ENCODE measurements around the gene ITGA4. TPM values are rescaled to one million over a fixed set of nuclear protein-coding genes. Genes with fewer than 3 reads are reported as not detected.

Gene ITGA4
- total and polyA plus RNA-seq, 8 donors, result 19.9 to 26.5 (median 24.4) TPM

DNA sequence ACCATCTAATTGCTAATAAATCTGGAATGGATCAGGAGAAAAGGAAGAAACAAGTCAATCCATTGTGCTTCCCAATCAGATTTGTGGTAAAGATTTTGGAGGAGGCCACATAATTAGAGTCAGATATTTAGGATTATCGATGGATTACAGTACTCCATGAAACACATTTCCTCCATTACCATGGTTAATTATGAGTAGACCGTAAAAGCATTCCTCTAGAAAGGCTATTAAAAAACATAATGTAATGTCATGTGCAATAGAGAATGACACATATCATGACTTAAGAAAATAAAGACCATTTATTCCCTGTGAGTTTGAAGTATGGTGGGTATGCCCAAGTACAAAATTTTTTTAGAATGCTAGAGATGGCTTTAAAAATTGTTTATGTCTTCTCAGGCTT lies 96.1 kb downstream of the ITGA4 start:
- H3K4me1 ChIP-seq, result no peaks in the 10 kb centered on the region
- H3K4me3 ChIP-seq, result no peak overlapping the region
- no peak overlapping the region for H3K27ac ChIP-seq
- H3K27me3 ChIP-seq, result no peaks in the 10 kb centered on the region
- no peak for DNase-seq
- H3K36me3 ChIP-seq, result no peaks in the 10 kb centered on the region
- TF ChIP-seq, protein P1, sequence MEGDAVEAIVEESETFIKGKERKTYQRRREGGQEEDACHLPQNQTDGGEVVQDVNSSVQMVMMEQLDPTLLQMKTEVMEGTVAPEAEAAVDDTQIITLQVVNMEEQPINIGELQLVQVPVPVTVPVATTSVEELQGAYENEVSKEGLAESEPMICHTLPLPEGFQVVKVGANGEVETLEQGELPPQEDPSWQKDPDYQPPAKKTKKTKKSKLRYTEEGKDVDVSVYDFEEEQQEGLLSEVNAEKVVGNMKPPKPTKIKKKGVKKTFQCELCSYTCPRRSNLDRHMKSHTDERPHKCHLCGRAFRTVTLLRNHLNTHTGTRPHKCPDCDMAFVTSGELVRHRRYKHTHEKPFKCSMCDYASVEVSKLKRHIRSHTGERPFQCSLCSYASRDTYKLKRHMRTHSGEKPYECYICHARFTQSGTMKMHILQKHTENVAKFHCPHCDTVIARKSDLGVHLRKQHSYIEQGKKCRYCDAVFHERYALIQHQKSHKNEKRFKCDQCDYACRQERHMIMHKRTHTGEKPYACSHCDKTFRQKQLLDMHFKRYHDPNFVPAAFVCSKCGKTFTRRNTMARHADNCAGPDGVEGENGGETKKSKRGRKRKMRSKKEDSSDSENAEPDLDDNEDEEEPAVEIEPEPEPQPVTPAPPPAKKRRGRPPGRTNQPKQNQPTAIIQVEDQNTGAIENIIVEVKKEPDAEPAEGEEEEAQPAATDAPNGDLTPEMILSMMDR (IDR thresholded peaks at IDR 0.05), result no peak
- no peak for ATAC-seq
- H3K9me3 ChIP-seq, result no peaks in the 10 kb centered on the region
- intact Hi-C loops (cut with DNase I), result no loop called here

DNA sequence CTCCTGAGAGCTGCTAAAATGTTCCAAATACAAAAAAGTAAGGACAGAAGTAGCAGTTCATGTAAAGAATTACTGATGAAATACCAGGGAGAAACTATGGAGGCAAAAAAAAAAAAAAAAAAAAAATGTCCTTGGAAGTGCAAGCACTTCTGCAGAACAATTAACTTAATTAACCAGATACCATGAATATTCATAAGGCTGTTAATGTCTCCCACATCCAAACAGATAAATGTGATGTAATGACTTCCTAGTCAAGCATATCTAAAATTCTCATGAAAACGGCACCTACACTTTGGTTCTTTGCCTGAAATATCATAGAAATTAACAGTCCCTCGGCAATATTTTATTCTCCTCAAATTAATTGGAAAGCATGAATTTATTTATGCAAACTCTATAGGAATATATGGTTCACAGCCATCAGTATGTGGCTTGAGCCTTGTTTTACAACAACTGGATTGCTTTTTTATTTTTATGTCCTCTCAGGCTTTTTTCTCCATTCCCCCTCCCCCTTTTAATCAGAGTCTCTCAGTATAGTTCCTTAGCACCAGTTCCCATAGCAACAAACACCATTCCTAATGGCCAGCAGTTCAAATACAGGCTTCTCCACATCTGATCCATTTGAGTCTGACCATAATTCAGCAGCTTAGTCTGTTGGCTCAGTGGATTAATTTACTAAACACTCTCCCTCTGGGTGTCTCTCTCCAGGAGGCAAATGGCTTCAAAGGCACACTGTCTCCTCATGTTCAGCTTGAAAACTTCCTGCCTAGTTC lies 97.1 kb downstream of the ITGA4 start:
- no peaks in the 10 kb centered on the region for H3K9me3 ChIP-seq
- no peaks in the 10 kb centered on the region for H3K36me3 ChIP-seq
- no peak overlapping the region for H3K4me3 ChIP-seq
- no peaks in the 10 kb centered on the region for H3K4me1 ChIP-seq
- H3K27ac ChIP-seq, result no peak overlapping the region
- TF ChIP-seq, protein P1 (IDR thresholded peaks at IDR 0.05), result no peak
- DNase-seq (no peak), ATAC-seq (no peak)
- intact Hi-C loops (cut with DNase I), result no loop called here
- H3K27me3 ChIP-seq, result no peaks in the 10 kb centered on the region

DNA sequence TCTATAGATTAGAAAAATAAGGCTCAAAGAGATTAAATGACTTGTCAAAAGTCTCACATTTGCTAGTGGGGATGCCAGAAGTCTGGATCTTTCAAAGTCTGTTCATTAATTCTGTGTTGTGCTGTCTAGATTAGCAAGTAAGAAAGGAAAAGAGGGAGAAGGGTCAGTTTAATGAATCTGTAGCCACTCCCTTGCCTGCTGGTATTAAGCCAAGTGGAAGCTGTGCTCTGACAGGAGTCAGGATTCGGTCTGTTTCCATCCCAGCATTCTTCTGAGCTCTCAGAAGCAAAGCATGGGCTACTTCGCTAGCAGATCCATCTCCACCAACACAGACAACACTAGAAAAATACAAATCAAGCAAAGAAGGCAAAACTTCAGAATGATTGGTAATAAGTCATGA lies 101.2 kb downstream of the ITGA4 start:
- no peak for ATAC-seq

DNA sequence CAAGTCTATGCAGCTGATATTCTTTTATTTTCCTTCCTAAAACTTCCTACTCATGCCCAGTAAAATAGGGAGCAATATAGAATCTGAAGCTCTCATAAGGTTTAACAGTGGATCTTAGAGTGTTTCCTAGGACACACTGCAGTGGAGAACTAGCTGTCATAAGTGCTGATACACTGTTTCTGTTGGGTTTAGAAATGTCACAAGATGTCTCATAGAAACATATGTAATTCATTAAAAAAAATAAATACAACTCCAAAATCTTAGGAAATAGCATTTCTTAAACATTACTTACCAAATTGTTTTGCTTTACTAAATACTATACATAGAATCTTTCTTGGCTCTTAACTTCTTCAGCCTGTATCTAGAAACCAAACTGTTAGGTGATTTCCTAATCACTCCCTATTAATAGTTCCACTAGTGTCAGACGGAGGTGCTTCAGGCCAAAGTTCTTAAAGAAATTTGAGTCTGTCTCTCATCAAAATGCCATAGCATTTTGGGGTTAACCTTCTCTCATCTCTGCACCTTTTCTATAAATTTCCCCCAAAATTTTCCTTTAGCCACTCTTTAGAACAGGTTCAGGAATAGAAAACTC lies 106.0 kb downstream of the ITGA4 start:
- Histone ChIP-seq H3K27ac (no peak overlapping the region), H3K27me3 (no peaks in the 10 kb centered on the region), H3K9me3 (no peaks in the 10 kb centered on the region), H3K4me3 (no peak overlapping the region), H3K4me1 (no peaks in the 10 kb centered on the region), H3K36me3 (no peaks in the 10 kb centered on the region)
- intact Hi-C loops (cut with DNase I), result no loop called here
- TF ChIP-seq, protein P1 (IDR thresholded peaks at IDR 0.05), result no peak
- ATAC-seq (no peak), DNase-seq (no peak)

More for the DNA sequence above, 101.2 kb downstream of the ITGA4 start:
- H3K9me3 ChIP-seq, result no peaks in the 10 kb centered on the region
- no peak for DNase-seq
- intact Hi-C loops (cut with DNase I), result no loop called here
- no peaks in the 10 kb centered on the region for H3K27me3 ChIP-seq
- TF ChIP-seq, protein P1 (IDR thresholded peaks at IDR 0.05), result no peak
- H3K4me3 ChIP-seq, result no peak overlapping the region
- H3K36me3 ChIP-seq, result no peaks in the 10 kb centered on the region
- no peaks in the 10 kb centered on the region for H3K4me1 ChIP-seq
- no peak overlapping the region for H3K27ac ChIP-seq

DNA sequence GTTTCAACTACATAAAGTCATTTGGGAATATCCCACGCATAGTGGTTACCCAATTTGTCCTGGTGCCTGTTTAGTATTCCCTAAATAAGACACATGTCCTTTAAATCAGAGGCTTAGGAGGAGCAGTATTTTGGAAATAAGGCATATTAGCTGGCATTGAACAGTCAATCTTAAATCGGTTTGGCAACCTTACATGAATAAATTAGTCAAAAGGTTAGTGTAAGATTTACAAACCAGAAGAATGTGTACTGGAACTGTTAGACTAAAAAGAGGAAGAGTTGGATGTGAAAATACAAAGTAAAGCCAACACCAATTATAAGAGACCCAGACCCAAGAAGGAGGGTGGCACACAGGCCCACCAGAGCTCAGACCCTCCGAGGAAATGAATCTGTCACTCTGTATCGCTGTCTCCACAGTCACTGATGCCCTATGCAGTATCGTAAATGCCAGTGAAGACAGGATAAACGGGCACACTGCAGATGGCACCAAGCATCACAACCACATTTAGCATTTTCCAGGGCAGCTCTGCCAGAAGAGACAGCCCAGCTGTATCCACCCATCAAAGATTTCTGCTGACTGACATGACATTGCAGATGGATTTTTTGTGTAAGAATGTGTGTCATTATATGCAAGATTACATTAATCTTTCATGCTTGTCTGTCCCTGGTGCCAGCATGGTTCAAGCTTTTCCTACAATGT lies 109.3 kb downstream of the ITGA4 start:
- no peak for DNase-seq
- no peaks in the 10 kb centered on the region for H3K27me3 ChIP-seq
- no peak for ATAC-seq
- TF ChIP-seq, protein P1 (IDR thresholded peaks at IDR 0.05), result no peak
- no peaks in the 10 kb centered on the region for H3K36me3 ChIP-seq
- no peaks in the 10 kb centered on the region for H3K4me1 ChIP-seq
- no peak overlapping the region for H3K4me3 ChIP-seq
- intact Hi-C loops (cut with DNase I), result no loop called here
- no peaks in the 10 kb centered on the region for H3K9me3 ChIP-seq
- H3K27ac ChIP-seq, result no peak overlapping the region
